Endodermal cell (in vitro differentiated cells): ENCODE data around the gene PPIE. TPM values are rescaled to one million over a fixed set of nuclear protein-coding genes. Genes with fewer than 3 reads are reported as not detected.

Experiments used
- DNase-seq: peaks from one replicate; pipeline ENCODE4 v3.0.0-alpha.2; 2017
- H3K27ac ChIP-seq: 2 replicates; pipeline ENCODE4 v1.5.1; 2013; ENCODE audit warnings: mild to moderate bottlenecking, low read depth, low read length, moderate library complexity
- H3K27me3 ChIP-seq: 2 replicates; pipeline ENCODE4 v1.6.1; 2013; ENCODE audit warnings: mild to moderate bottlenecking, low read length, moderate library complexity; ENCODE audit not compliant: insufficient read depth, control insufficient read depth, poor library complexity, severe bottlenecking
- H3K36me3 ChIP-seq: 2 replicates; pipeline ENCODE4 v1.7.0; 2013; ENCODE audit warnings: mild to moderate bottlenecking, low read length, moderate library complexity; ENCODE audit not compliant: control insufficient read depth, insufficient read depth
- H3K4me1 ChIP-seq: one replicate; pipeline ENCODE4 v1.7.0; 2013; ENCODE audit warnings: low read length; ENCODE audit not compliant: control insufficient read depth, insufficient read depth
- H3K4me3 ChIP-seq: 2 replicates; pipeline ENCODE4 v1.5.1; 2013; ENCODE audit warnings: mild to moderate bottlenecking, low read length, moderate library complexity
- H3K9ac ChIP-seq: 2 replicates; pipeline ENCODE4 v1.6.1; 2013; ENCODE audit warnings: mild to moderate bottlenecking, low read length, moderate library complexity; ENCODE audit not compliant: poor library complexity, severe bottlenecking; ENCODE audit errors: extremely low read depth
- H3K9me3 ChIP-seq: 2 replicates; pipeline ENCODE4 v1.6.1; 2013; ENCODE audit warnings: mild to moderate bottlenecking, low read length, moderate library complexity; ENCODE audit not compliant: control insufficient read depth
- H3K27ac Mint-ChIP-seq: 2 replicates; pipeline ENCODE4 v1.8.0; 2020; ENCODE audit warnings: mixed read lengths
- H3K27me3 Mint-ChIP-seq: 2 replicates; pipeline ENCODE4 v1.8.0; 2021; ENCODE audit warnings: mild to moderate bottlenecking, mixed read lengths; ENCODE audit not compliant: insufficient read depth
- H3K36me3 Mint-ChIP-seq: 2 replicates; pipeline ENCODE4 v1.8.0; 2020; ENCODE audit warnings: low read depth, mixed read lengths
- H3K4me1 Mint-ChIP-seq: 2 replicates; pipeline ENCODE4 v1.8.0; 2020; ENCODE audit warnings: mixed read lengths
- H3K4me3 Mint-ChIP-seq: 2 replicates; pipeline ENCODE4 v1.8.0; 2020; ENCODE audit warnings: mild to moderate bottlenecking, moderate library complexity, mixed read lengths
- H3K9me3 Mint-ChIP-seq: 2 replicates; pipeline ENCODE4 v1.8.0; 2020; ENCODE audit warnings: mild to moderate bottlenecking, mixed read lengths
- CTCF ChIP-seq: fragments of 200-600 bp; sonication (generic); conservative IDR thresholded peaks from 2 replicates; pipeline ENCODE4 v1.5.0; 2021; ENCODE audit warnings: antibody characterized with exemption, mild to moderate bottlenecking
- WGBS, 2 experiments: methylation state at CpG; one replicate each; pipeline versions ENCODE4 v1.1.5 to v1.1.7; 2013; ENCODE audit warnings: missing lambda C conversion rate in 2 of 2, mixed read lengths in 1 of 2; ENCODE audit not compliant: insufficient coverage in 1 of 2, insufficient read length in 1 of 2; 5-methylcytosine and 5-hydroxymethylcytosine counted together
- total RNA-seq, 2 donors: library from RNA; stranded (reverse); fragmentation: NEBNext Ultra II Directional in 1 of 2; extraction: Animal tissue kit (Norgen Biotek cat#: 25700) in 1 of 2; gene quantifications; 2 replicates in 1 of 2; 3 replicates in 1 of 2; pipeline ENCODE4 v1.2.1, GENCODE V29; 2021

PPIE gene
- total RNA-seq, 2 donors from 2014 or later, result 39.5 to 59.4 TPM

DNA sequence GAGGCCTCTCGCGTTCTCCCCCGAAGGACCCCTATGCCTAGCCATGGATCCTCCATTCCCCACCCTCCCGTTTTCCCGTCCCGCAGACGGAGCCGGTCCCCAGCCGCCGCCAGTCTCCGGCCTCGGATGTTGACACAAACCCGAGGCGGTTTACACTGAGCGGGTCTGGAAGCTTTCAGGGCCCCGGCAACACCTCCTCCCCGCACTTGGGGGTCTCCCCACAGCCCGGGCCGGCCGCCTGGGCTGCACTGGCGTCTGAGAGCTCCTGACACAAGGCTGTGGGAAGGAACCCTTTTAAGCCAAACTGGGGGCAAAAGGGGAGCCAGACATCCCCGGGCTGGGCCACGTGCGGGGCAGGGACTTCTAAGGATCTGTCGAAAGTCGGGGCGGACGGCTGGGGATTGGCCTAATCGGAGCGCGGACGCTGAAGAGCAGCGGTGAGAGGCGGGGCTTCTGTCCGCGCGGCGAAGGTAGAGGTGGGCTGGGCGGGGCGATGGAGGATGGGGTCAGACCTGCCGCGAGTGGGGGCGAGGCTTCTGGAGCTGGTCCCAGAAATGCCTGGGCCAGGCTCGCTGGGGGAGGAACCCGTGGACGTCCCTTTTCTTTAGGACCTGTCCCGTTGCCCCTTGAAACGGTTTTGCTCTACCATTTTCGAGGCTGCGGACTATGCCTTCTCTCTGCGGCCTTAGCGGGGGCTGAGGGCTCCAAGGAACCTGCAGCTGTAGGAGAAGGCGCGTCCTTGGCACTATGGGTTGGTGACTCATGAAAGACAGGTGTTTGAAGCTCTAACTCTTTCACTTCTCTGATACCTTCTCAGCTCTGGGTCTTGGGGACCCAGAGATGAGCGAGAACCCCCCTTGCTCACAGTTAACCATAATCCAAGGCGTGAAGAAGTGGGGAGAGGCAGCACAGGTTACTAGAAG, 46.3 kb upstream of the PPIE start:
- Histone ChIP-seq H3K27ac (no peak overlapping the region), H3K27me3 (peaks cover 100% of the 10 kb centered on the region), H3K9ac (no peak overlapping the region), H3K4me3 (no peak overlapping the region), H3K9me3 (no peaks in the 10 kb centered on the region), H3K4me1 (no peaks in the 10 kb centered on the region), H3K36me3 (no peaks in the 10 kb centered on the region)
- Mint-ChIP-seq H3K27ac (no peak overlapping the region), H3K4me3 (no peak overlapping the region), H3K9me3 (no peaks in the 10 kb centered on the region), H3K4me1 (no peaks in the 10 kb centered on the region), H3K36me3 (no peaks in the 10 kb centered on the region), H3K27me3 (peaks cover 100% of the 10 kb centered on the region)
- 15 to 20% methylated on average over 38 to 56 of the region's 56 CpGs for WGBS, 2 experiments
- DNase-seq, result peak; percentile 84
- no peak for TF ChIP-seq CTCF

- Mint-ChIP-seq H3K4me1 (no peaks in the 10 kb centered on the region), H3K27ac (no peak overlapping the region), H3K9me3 (no peaks in the 10 kb centered on the region), H3K27me3 (peaks cover 100% of the 10 kb centered on the region), H3K36me3 (no peaks in the 10 kb centered on the region), H3K4me3 (no peak overlapping the region)
- Histone ChIP-seq H3K4me1 (no peaks in the 10 kb centered on the region), H3K36me3 (no peaks in the 10 kb centered on the region), H3K9me3 (no peaks in the 10 kb centered on the region), H3K27ac (no peak overlapping the region), H3K27me3 (peaks cover 100% of the 10 kb centered on the region), H3K9ac (no peak overlapping the region), H3K4me3 (no peak overlapping the region)
- 89% methylated on average over 1 of the region's 1 CpG; no CpG with 5 or more reads in 1 of the 2 experiments for WGBS, 2 experiments
- TF ChIP-seq CTCF, result no peak
- no peak for DNase-seq
Observed at GRCh38 chr1:39694026-39694425, 44.7 kb upstream of the PPIE start.

GRCh38 chr1:39695016-39695415, 43.7 kb upstream of the PPIE start:
- H3K4me3 Mint-ChIP-seq, result no peak overlapping the region
- no peak overlapping the region for H3K27ac Mint-ChIP-seq
- H3K9ac ChIP-seq, result no peak overlapping the region
- peaks cover 100% of the 10 kb centered on the region for H3K27me3 ChIP-seq
- no peaks in the 10 kb centered on the region for H3K36me3 Mint-ChIP-seq
- no peak for TF ChIP-seq CTCF
- DNase-seq, result no peak
- H3K27ac ChIP-seq, result no peak overlapping the region
- no peaks in the 10 kb centered on the region for H3K9me3 Mint-ChIP-seq
- no peaks in the 10 kb centered on the region for H3K4me1 Mint-ChIP-seq
- H3K36me3 ChIP-seq, result no peaks in the 10 kb centered on the region
- no peaks in the 10 kb centered on the region for H3K9me3 ChIP-seq
- peaks cover 99% of the 10 kb centered on the region for H3K27me3 Mint-ChIP-seq
- WGBS, 2 experiments, result 0 to 27% methylated on average over 1 of the region's 1 CpG
- H3K4me1 ChIP-seq, result no peaks in the 10 kb centered on the region
- H3K4me3 ChIP-seq, result no peak overlapping the region
